Spleen (tissue), 7 donors: ENCODE data around the gene SERPINB11.

Experiments
- CTCF ChIP-seq, 11 experiments: fragments of 200-600 bp in 7 of 11; fragments of 450-650 bp in 4 of 11; sonication (generic) in 4 of 11; IDR thresholded peaks in 8 of 11; conservative IDR thresholded peaks in 3 of 11; 1 replicate in 7 of 11; 2 replicates in 4 of 11; pipeline versions ENCODE4 v1.4.0 to v1.8.0; 2016 to 2021; ENCODE audit warnings: antibody characterized with exemption in 11 of 11, inconsistent platforms in 4 of 11, mild to moderate bottlenecking in 1 of 11
- POLR2A ChIP-seq, 3 donors: fragments of 450-650 bp; IDR thresholded peaks; one replicate each; pipeline ENCODE4 v1.5.1; 2017; ENCODE audit warnings: antibody characterized with exemption in 3 of 3, mild to moderate bottlenecking in 1 of 3
- POLR2AphosphoS5 ChIP-seq, 3 donors: sonication (generic); formaldehyde crosslinking; IDR thresholded peaks; one replicate each; pipeline ENCODE4 v1.5.1; 2017; ENCODE audit warnings: antibody characterized with exemption in 3 of 3
- donor health status: DM: no; HTN: no; CAD: no; lungs with moderate emphysema.
- donor health status: DM: no; HTN: no; CAD: no.
- donor health status: DM: no; HTN: no; CAD: no.

DNA sequence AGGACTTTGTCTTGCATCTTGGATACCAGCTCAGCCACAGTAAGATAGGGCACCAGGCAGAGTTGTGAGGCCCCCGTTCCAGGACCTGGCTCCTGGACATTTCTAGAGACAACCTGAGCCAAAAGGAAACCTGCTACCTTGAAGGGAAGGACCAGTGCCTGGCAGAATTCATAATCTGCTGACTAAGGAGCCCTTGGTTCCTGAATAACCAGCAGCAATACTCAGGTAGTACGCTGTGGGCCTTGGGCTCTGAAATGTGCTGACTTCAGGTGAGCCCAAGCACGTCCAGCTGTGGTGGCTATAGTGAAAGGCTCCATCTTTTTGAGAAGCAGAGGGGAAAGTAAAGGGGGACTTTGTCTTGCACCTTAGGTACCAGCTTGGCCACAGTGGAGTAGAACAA lies 28.5 kb downstream of the SERPINB11 start:
- no peak for TF ChIP-seq CTCF (IDR thresholded peaks at IDR 0.05 in 8 of 11, conservative IDR thresholded peaks at IDR 0.05 in 3 of 11)
- no peak for TF ChIP-seq POLR2AphosphoS5 (IDR thresholded peaks at IDR 0.05)
- no peak for TF ChIP-seq POLR2A (IDR thresholded peaks at IDR 0.05)
